ENCODE measurements around the gene CCL11. TPM values are rescaled to one million over a fixed set of nuclear protein-coding genes. Genes with fewer than 3 reads are reported as not detected.
A peak's percentile ranks its signal among the peaks of the same experiment; 100 is the strongest.

Gene CCL11
- total RNA-seq, 4 donors from 2014 or later = not detected

GRCh38 chr17:34311291-34311690, 25.7 kb downstream of the CCL11 start:
- H3K4me1 ChIP-seq = peaks cover 0 to 8% of the 10 kb centered on the region in 2 donors
- intact Hi-C loops (cut with DNase I) = loop anchor here (5.0 kb wide), 1 partner anchor 51 kb away; the partner anchor contains the start of gene CCL1
- no peaks in the 10 kb centered on the region for H3K36me3 ChIP-seq
- 79 to 87% methylated on average over 7 of the region's 7 CpGs for WGBS, 2 donors
- TF ChIP-seq CTCF (IDR thresholded peaks at IDR 0.05) (no peak), POLR2A (IDR thresholded peaks at IDR 0.05) (no peak)
- no peaks in the 10 kb centered on the region for H3K27me3 ChIP-seq
- H3K27ac ChIP-seq = no peak overlapping the region
- no peak overlapping the region for H3K4me3 ChIP-seq (replicated peaks in 1 of 3)
- no peak for DNase-seq
- no peaks in the 10 kb centered on the region for H3K9me3 ChIP-seq

- H3K27me3 ChIP-seq = no peaks in the 10 kb centered on the region
- H3K9me3 ChIP-seq = no peaks in the 10 kb centered on the region
- intact Hi-C loops (cut with DNase I) = loop anchor here (5.0 kb wide), 1 partner anchor 50 kb away; the partner anchor contains the start of gene CCL1
- no peak for DNase-seq
- H3K27ac ChIP-seq = no peak overlapping the region
- TF ChIP-seq POLR2A (IDR thresholded peaks at IDR 0.05) = no peak
- no peak for TF ChIP-seq CTCF (IDR thresholded peaks at IDR 0.05)
- 56 to 58% methylated on average over 5 of the region's 5 CpGs for WGBS, 2 donors
- H3K36me3 ChIP-seq = no peaks in the 10 kb centered on the region
- no peak overlapping the region for H3K4me3 ChIP-seq (replicated peaks in 1 of 3)
- H3K4me1 ChIP-seq = peaks cover 0 to 8% of the 10 kb centered on the region in 2 donors
Measured at GRCh38 chr17:34312080-34312479, 26.5 kb downstream of the CCL11 start.

- 92 to 95% methylated on average over 4 of the region's 4 CpGs for WGBS, 2 donors
- Histone ChIP-seq H3K36me3 (no peaks in the 10 kb centered on the region), H3K4me1 (peaks cover 0 to 8% of the 10 kb centered on the region in 2 donors), H3K9me3 (no peaks in the 10 kb centered on the region), H3K27ac (no peak overlapping the region), H3K4me3 (replicated peaks in 1 of 3) (no peak overlapping the region), H3K27me3 (no peaks in the 10 kb centered on the region)
- TF ChIP-seq CTCF (IDR thresholded peaks at IDR 0.05) (no peak), POLR2A (IDR thresholded peaks at IDR 0.05) (no peak)
- no peak for DNase-seq
- intact Hi-C loops (cut with DNase I) = loop anchor here (5.0 kb wide), 1 partner anchor 49 kb away; the partner anchor contains the start of gene CCL1
Measured at GRCh38 chr17:34313164-34313563, 27.6 kb downstream of the CCL11 start.

GRCh38 chr17:34314279-34314678, 28.7 kb downstream of the CCL11 start:
- Histone ChIP-seq H3K9me3 (no peaks in the 10 kb centered on the region), H3K27ac (peak overlapping the region in 1 of 3 donors; percentile 32), H3K36me3 (no peaks in the 10 kb centered on the region), H3K27me3 (no peaks in the 10 kb centered on the region), H3K4me3 (replicated peaks in 1 of 3) (no peak overlapping the region), H3K4me1 (peaks cover 0 to 8% of the 10 kb centered on the region in 2 donors)
- WGBS, 2 donors = 29 to 45% methylated on average over 4 of the region's 4 CpGs
- DNase-seq = peak in 1 of 2 donors; percentile 1
- TF ChIP-seq POLR2A (IDR thresholded peaks at IDR 0.05) (no peak), CTCF (IDR thresholded peaks at IDR 0.05) (no peak)
- intact Hi-C loops (cut with DNase I) = loop anchor here (5.0 kb wide), 1 partner anchor 48 kb away; the partner anchor contains the start of gene CCL1

- Histone ChIP-seq H3K36me3 (no peaks in the 10 kb centered on the region), H3K27me3 (no peaks in the 10 kb centered on the region), H3K9me3 (no peaks in the 10 kb centered on the region), H3K4me1 (peaks cover 0 to 6% of the 10 kb centered on the region in 2 donors), H3K27ac (no peak overlapping the region), H3K4me3 (replicated peaks in 1 of 3) (no peak overlapping the region)
- no peak for TF ChIP-seq CTCF (IDR thresholded peaks at IDR 0.05)
- no peak for TF ChIP-seq POLR2A (IDR thresholded peaks at IDR 0.05)
- WGBS, 2 donors = 81 to 86% methylated on average over 3 of the region's 3 CpGs
- no peak for DNase-seq
- intact Hi-C loops (cut with DNase I) = no loop called here
Measured at GRCh38 chr17:34318474-34318873, 32.9 kb downstream of the CCL11 start.
